AG10803 (cell line): ENCODE data around the gene DCTD.

Experiments used
- DNase-seq: peaks from one replicate; pipeline ENCODE4 v3.0.0; 2010; ENCODE audit warnings: low read depth
- H3K4me3 ChIP-seq: 2 replicates; pipeline ENCODE4 v1.5.1; 2011; ENCODE audit warnings: mild to moderate bottlenecking, low read length, control low read depth
- TF ChIP-seq, protein P1 (sequence below): conservative IDR thresholded peaks from 2 replicates; pipeline ENCODE4 v1.5.1; 2011; ENCODE audit warnings: mild to moderate bottlenecking, low read length, control low read depth, inconsistent platforms

The DCTD gene

GRCh38 chr4:182922501-182923284 lies 5.5 kb upstream of the DCTD start:
- H3K4me3 ChIP-seq, result no peak overlapping the region
- peak; percentile 35 for DNase-seq
- TF ChIP-seq, protein P1, sequence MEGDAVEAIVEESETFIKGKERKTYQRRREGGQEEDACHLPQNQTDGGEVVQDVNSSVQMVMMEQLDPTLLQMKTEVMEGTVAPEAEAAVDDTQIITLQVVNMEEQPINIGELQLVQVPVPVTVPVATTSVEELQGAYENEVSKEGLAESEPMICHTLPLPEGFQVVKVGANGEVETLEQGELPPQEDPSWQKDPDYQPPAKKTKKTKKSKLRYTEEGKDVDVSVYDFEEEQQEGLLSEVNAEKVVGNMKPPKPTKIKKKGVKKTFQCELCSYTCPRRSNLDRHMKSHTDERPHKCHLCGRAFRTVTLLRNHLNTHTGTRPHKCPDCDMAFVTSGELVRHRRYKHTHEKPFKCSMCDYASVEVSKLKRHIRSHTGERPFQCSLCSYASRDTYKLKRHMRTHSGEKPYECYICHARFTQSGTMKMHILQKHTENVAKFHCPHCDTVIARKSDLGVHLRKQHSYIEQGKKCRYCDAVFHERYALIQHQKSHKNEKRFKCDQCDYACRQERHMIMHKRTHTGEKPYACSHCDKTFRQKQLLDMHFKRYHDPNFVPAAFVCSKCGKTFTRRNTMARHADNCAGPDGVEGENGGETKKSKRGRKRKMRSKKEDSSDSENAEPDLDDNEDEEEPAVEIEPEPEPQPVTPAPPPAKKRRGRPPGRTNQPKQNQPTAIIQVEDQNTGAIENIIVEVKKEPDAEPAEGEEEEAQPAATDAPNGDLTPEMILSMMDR, result no peak

- H3K4me3 ChIP-seq, result no peak overlapping the region
- DNase-seq, result no peak
- TF ChIP-seq, protein P1, result no peak
Observed at GRCh38 chr4:182921608-182922007, 4.4 kb upstream of the DCTD start.

- no peak overlapping the region for H3K4me3 ChIP-seq
- DNase-seq, result no peak
- TF ChIP-seq, protein P1, result no peak
Observed at GRCh38 chr4:182920676-182921075, 3.5 kb upstream of the DCTD start.

- TF ChIP-seq, protein P1, result no peak
- H3K4me3 ChIP-seq, result no peak overlapping the region
- no peak for DNase-seq
Observed at GRCh38 chr4:182918791-182919302, 1.7 kb upstream of the DCTD start.

- no peak for DNase-seq
- TF ChIP-seq, protein P1, result no peak
- H3K4me3 ChIP-seq, result peak overlapping the region; percentile 71
Observed at GRCh38 chr4:182918044-182918607, 940 bp upstream of the DCTD start.

- peak overlapping the region; percentile 72 for H3K4me3 ChIP-seq
- peak; percentile 84 for DNase-seq
- TF ChIP-seq, protein P1, result no peak
Observed at GRCh38 chr4:182916483-182917181, 554 bp downstream of the DCTD start.
